Measurements from ENCODE around the gene SLC39A11. TPM values are rescaled to one million over a fixed set of nuclear protein-coding genes. Genes with fewer than 3 reads are reported as not detected.
A peak's percentile ranks its signal among the peaks of the same experiment; 100 is the strongest.

The SLC39A11 gene
- total and polyA plus RNA-seq, 8 donors: 5.2 to 62.0 (median 12.9) TPM

GRCh38 chr17:72730077-72730476, 362.4 kb downstream of the SLC39A11 start:
- Histone ChIP-seq H3K36me3 (peaks cover 2 to 12% (median 10%) of the 10 kb centered on the region in 4 donors), H3K27me3 (no peaks in the 10 kb centered on the region), H3K9me3 (no peaks in the 10 kb centered on the region), H3K27ac (no peak overlapping the region), H3K4me3 (no peak overlapping the region), H3K4me1 (peaks cover 0 to 14% (median 2%) of the 10 kb centered on the region in 4 donors)
- DNase-seq: peak in 1 of 2 donors; percentile 77
- intact Hi-C loops (cut with DNase I; ENCODE audit: low total_unique reads): loop anchor here (10.0 kb wide), 1 partner anchor 435 kb away; the partner anchor contains the start of gene SSTR2
- TF ChIP-seq POLR2A (IDR thresholded peaks at IDR 0.05): no peak
- no peak for TF ChIP-seq EP300 (IDR thresholded peaks at IDR 0.05)
- no peak for TF ChIP-seq POLR2AphosphoS5 (IDR thresholded peaks at IDR 0.05)
- no peak for TF ChIP-seq CTCF (IDR thresholded peaks at IDR 0.05)
- WGBS, 5 donors: 30 to 45% (median 33%) methylated on average over 7 of the region's 7 CpGs

- WGBS, 5 donors: 53 to 68% (median 57%) methylated on average over 9 of the region's 9 CpGs
- intact Hi-C loops (cut with DNase I; ENCODE audit: low total_unique reads): no loop called here
- Histone ChIP-seq H3K27ac (peak overlapping the region in 1 of 5 donors; percentile 29), H3K4me3 (no peak overlapping the region), H3K36me3 (no peaks in the 10 kb centered on the region), H3K4me1 (peaks cover 0 to 14% (median 2%) of the 10 kb centered on the region in 4 donors), H3K27me3 (no peaks in the 10 kb centered on the region), H3K9me3 (no peaks in the 10 kb centered on the region)
- TF ChIP-seq POLR2AphosphoS5 (IDR thresholded peaks at IDR 0.05) (no peak), POLR2A (IDR thresholded peaks at IDR 0.05) (no peak), EP300 (IDR thresholded peaks at IDR 0.05) (no peak), CTCF (IDR thresholded peaks at IDR 0.05) (no peak)
- peak in 1 of 2 donors; percentile 47 for DNase-seq
These were observed 365.6 kb downstream of the SLC39A11 start for GRCh38 chr17:72726936-72727335.

- H3K9me3 ChIP-seq: no peaks in the 10 kb centered on the region
- WGBS, 5 donors: 16 to 26% (median 25%) methylated on average over 10 of the region's 10 CpGs
- no peaks in the 10 kb centered on the region for H3K27me3 ChIP-seq
- intact Hi-C loops (cut with DNase I; ENCODE audit: low total_unique reads): no loop called here
- no peak overlapping the region for H3K4me3 ChIP-seq
- peak; percentile 69 to 87 for DNase-seq
- H3K4me1 ChIP-seq: peaks cover 0 to 14% (median 2%) of the 10 kb centered on the region in 4 donors
- H3K27ac ChIP-seq: no peak overlapping the region
- TF ChIP-seq EP300 (IDR thresholded peaks at IDR 0.05): no peak
- TF ChIP-seq POLR2A (IDR thresholded peaks at IDR 0.05): no peak
- TF ChIP-seq POLR2AphosphoS5 (IDR thresholded peaks at IDR 0.05): peak in 1 of 3 donors; percentile 56
- peak in 5 of 7 experiments; percentile 62 to 86 (median 74) for TF ChIP-seq CTCF (IDR thresholded peaks at IDR 0.05)
- no peaks in the 10 kb centered on the region for H3K36me3 ChIP-seq
These were observed 366.9 kb downstream of the SLC39A11 start for GRCh38 chr17:72725433-72726068.

GRCh38 chr17:72724267-72724666, 368.2 kb downstream of the SLC39A11 start:
- Histone ChIP-seq H3K4me3 (no peak overlapping the region), H3K27me3 (no peaks in the 10 kb centered on the region), H3K4me1 (peaks cover 0 to 24% (median 2%) of the 10 kb centered on the region in 4 donors), H3K9me3 (no peaks in the 10 kb centered on the region), H3K36me3 (no peaks in the 10 kb centered on the region), H3K27ac (no peak overlapping the region)
- no peak for DNase-seq
- TF ChIP-seq POLR2AphosphoS5 (IDR thresholded peaks at IDR 0.05) (no peak), EP300 (IDR thresholded peaks at IDR 0.05) (no peak), CTCF (IDR thresholded peaks at IDR 0.05) (no peak), POLR2A (IDR thresholded peaks at IDR 0.05) (no peak)
- intact Hi-C loops (cut with DNase I; ENCODE audit: low total_unique reads): no loop called here
- WGBS, 5 donors: 75 to 92% (median 83%) methylated on average over 2 of the region's 2 CpGs
